HepG2 (cell line): ENCODE measurements around the gene LIF. TPM values are rescaled to one million over a fixed set of nuclear protein-coding genes. Genes with fewer than 3 reads are reported as not detected.

ENCODE experiments used
- ADNP ChIP-seq: sonication (generic); formaldehyde crosslinking; IDR thresholded peaks from 2 replicates; pipeline ENCODE4 v1.4.0; 2020; ENCODE audit warnings: missing genetic modification reagents
- ARHGAP35 ChIP-seq: sonication (generic); formaldehyde crosslinking; IDR thresholded peaks from 2 replicates; pipeline ENCODE4 v1.9.0; 2022; ENCODE audit warnings: mild to moderate bottlenecking, inconsistent platforms, moderate library complexity, missing genetic modification reagents, borderline replicate concordance
- ATF4 ChIP-seq, 2 experiments: fragments of 450-650 bp in 1 of 2; sonication (generic) in 1 of 2; formaldehyde crosslinking; IDR thresholded peaks; 2 replicates each; pipeline versions ENCODE4 v1.5.0 to v1.8.0; 2020 to 2022; ENCODE audit warnings: mild to moderate bottlenecking in 1 of 2, missing genetic modification reagents in 1 of 2
- ATF5 ChIP-seq: sonication (generic); formaldehyde crosslinking; IDR thresholded peaks from 2 replicates; pipeline ENCODE4 v1.4.0; 2020; ENCODE audit warnings: mild to moderate bottlenecking, low read depth, missing genetic modification reagents
- CSRNP1 ChIP-seq: sonication (generic); formaldehyde crosslinking; IDR thresholded peaks from 2 replicates; pipeline ENCODE4 v1.8.1; 2023; ENCODE audit warnings: mild to moderate bottlenecking, missing genetic modification reagents
- ETS1 ChIP-seq: sonication (generic); formaldehyde crosslinking; IDR thresholded peaks from 2 replicates; pipeline ENCODE4 v1.4.0; 2020; ENCODE audit warnings: missing genetic modification reagents
- GATAD2A ChIP-seq: IDR thresholded peaks from 2 replicates; pipeline ENCODE4 v1.6.1; 2016
- KDM5B ChIP-seq: sonication (generic); formaldehyde crosslinking; IDR thresholded peaks from 2 replicates; pipeline ENCODE4 v1.4.0; 2020; ENCODE audit warnings: missing genetic modification reagents, mild to moderate bottlenecking, borderline replicate concordance
- NFIC ChIP-seq: IDR thresholded peaks from 2 replicates; pipeline ENCODE4 v1.6.1; 2012; ENCODE audit warnings: mild to moderate bottlenecking, low read length, inconsistent platforms
- NONO ChIP-seq, 2 experiments: fragments of 450-650 bp in 1 of 2; sonication (generic) in 1 of 2; formaldehyde crosslinking in 1 of 2; IDR thresholded peaks in 1 of 2; conservative IDR thresholded peaks in 1 of 2; 2 replicates each; pipeline versions ENCODE4 v1.6.1 to v1.8.0; 2017 to 2022; ENCODE audit warnings: mild to moderate bottlenecking in 1 of 2, missing genetic modification reagents in 1 of 2, moderate library complexity in 1 of 2
- PHF5A ChIP-seq: IDR thresholded peaks from one replicate; pipeline ENCODE4 v1.6.1; 2018; ENCODE audit warnings: low read depth, missing genetic modification reagents; ENCODE audit not compliant: unreplicated experiment
- RBM39 ChIP-seq: fragments of 200-400 bp; formaldehyde crosslinking; IDR thresholded peaks from one replicate; pipeline ENCODE4 v1.6.1; 2018; ENCODE audit warnings: antibody characterized with exemption, mild to moderate bottlenecking, low read depth, low read length; ENCODE audit not compliant: poor library complexity, severe bottlenecking
- SMAD3 ChIP-seq: sonication (generic); formaldehyde crosslinking; IDR thresholded peaks from 2 replicates; pipeline ENCODE4 v1.4.0; 2020; ENCODE audit warnings: missing genetic modification reagents
- STAT5B ChIP-seq: sonication (generic); formaldehyde crosslinking; IDR thresholded peaks from 2 replicates; pipeline ENCODE4 v1.4.0; 2020; ENCODE audit warnings: missing genetic modification reagents
- ZKSCAN1 ChIP-seq: fragments of 150-350 bp; IDR thresholded peaks from 2 replicates; pipeline ENCODE4 v1.6.1; 2014; ENCODE audit warnings: low read length
- ZNF264 ChIP-seq: sonication (generic); formaldehyde crosslinking; IDR thresholded peaks from 2 replicates; pipeline ENCODE4 v1.4.0; 2020; ENCODE audit warnings: missing genetic modification reagents
- ZNF614 ChIP-seq: IDR thresholded peaks from 2 replicates; pipeline ENCODE4 v1.6.1; 2018; ENCODE audit warnings: missing biosample characterization, missing genetic modification reagents, inconsistent platforms, borderline replicate concordance
- ZZZ3 ChIP-seq: sonication (generic); formaldehyde crosslinking; IDR thresholded peaks from 2 replicates; pipeline ENCODE4 v1.4.0; 2020; ENCODE audit warnings: missing genetic modification reagents, mild to moderate bottlenecking, borderline replicate concordance
- polyA plus RNA-seq, 8 experiments: library from polyadenylated mRNA; depleted of rRNA in 3 of 8; stranded (reverse) in 7 of 8; unstranded in 1 of 8; fragments of >200 nt; fragmentation: Illumina TruSeq in 4 of 8; extraction: Trizol in 4 of 8; gene quantifications; 2 replicates each; pipeline versions ENCODE4 v1.2.1 to v1.2.3, GENCODE V29; 2011 to 2016; ENCODE audit warnings: low read depth in 4 of 8, missing spikeins in 1 of 8, mixed read lengths in 1 of 8; ENCODE audit not compliant: insufficient read depth in 1 of 8
- total RNA-seq, 5 experiments: library from RNA; depleted of rRNA; stranded (reverse); fragments of >200 nt; fragmentation: Illumina TruSeq; extraction: Trizol; gene quantifications; 2 replicates each; pipeline ENCODE4 v1.2.3, GENCODE V29; 2016; ENCODE audit warnings: low read depth in 1 of 5
- TF ChIP-seq, protein P1 (sequence below): sonication (generic); formaldehyde crosslinking; IDR thresholded peaks from 2 replicates; pipeline ENCODE4 v1.4.0; 2020; ENCODE audit warnings: missing genetic modification reagents, borderline replicate concordance

Gene LIF
- total and polyA plus RNA-seq, 2 of the 13 experiments (the other 11 are each of a cell fraction or from before 2014, with no cell fraction given): 3.6 to 8.5 TPM

DNA sequence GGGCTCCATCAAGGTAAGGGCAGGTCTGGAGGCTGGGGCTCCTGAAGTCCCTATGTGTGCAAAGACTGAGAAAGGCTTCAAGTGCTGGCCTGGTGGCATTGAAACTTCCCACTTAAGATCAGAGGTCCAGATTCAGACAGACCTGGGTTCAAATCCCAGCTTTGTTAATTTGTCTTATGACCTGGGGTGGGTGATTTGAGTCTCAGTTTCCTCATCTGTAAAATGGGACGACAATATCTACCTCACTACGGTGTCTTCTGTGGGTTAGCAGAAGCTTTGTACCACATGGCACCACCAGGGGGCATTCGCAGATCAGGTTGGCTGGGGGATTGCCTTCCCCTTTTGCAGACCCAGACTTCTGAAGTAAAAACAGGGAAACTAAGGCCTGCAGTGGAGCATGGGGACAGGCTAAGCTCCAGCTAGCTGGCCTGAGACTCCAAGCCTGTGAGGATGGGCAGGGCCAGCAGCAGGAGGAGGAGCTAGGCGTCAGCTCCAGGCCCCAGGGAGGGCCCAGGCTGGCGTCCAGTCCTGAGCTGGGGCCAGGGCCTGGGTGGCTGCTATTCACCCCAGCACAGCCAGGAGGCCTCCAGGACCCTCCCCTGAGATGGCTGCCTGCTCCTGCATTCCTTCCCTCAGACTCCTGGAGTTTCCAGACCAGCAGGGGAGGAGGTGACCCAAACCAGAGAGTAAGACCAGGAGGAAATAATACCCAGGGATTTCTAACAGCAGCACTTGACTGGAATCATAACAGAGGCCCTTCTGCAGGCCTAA is 41.3 kb upstream of the LIF start (continued):
- TF ChIP-seq NONO (IDR thresholded peaks at IDR 0.05) (no peak), NONO (CRISPR knock-in tag; conservative IDR thresholded peaks at IDR 0.05) (no peak), KDM5B (CRISPR knock-in tag) (0 out of 2 replicates have a peak, but pooled peaks have one; percentile 20), STAT5B (CRISPR knock-in tag) (no peak), ZKSCAN1 (no peak), ZNF264 (CRISPR knock-in tag) (no peak), ZNF614 (CRISPR knock-in tag) (0 out of 2 replicates have a peak, but pooled peaks have one; percentile 25), CSRNP1 (CRISPR knock-in tag) (no peak), ETS1 (CRISPR knock-in tag) (no peak), ZZZ3 (CRISPR knock-in tag) (no peak), ATF4 (CRISPR knock-in tag; IDR thresholded peaks at IDR 0.05) (no peak), GATAD2A (0 out of 2 replicates have a peak, but pooled peaks have one; percentile 22), PHF5A (CRISPR knock-in tag) (no peak), RBM39 (peak; percentile 32), ADNP (CRISPR knock-in tag) (peak; percentile 36; the same call in 1 of the 2 replicates), SMAD3 (CRISPR knock-in tag) (no peak), ATF5 (CRISPR knock-in tag) (no peak), ARHGAP35 (no peak; the same call in 1 of the 2 replicates), NFIC (no peak)
- TF ChIP-seq, protein P1, sequence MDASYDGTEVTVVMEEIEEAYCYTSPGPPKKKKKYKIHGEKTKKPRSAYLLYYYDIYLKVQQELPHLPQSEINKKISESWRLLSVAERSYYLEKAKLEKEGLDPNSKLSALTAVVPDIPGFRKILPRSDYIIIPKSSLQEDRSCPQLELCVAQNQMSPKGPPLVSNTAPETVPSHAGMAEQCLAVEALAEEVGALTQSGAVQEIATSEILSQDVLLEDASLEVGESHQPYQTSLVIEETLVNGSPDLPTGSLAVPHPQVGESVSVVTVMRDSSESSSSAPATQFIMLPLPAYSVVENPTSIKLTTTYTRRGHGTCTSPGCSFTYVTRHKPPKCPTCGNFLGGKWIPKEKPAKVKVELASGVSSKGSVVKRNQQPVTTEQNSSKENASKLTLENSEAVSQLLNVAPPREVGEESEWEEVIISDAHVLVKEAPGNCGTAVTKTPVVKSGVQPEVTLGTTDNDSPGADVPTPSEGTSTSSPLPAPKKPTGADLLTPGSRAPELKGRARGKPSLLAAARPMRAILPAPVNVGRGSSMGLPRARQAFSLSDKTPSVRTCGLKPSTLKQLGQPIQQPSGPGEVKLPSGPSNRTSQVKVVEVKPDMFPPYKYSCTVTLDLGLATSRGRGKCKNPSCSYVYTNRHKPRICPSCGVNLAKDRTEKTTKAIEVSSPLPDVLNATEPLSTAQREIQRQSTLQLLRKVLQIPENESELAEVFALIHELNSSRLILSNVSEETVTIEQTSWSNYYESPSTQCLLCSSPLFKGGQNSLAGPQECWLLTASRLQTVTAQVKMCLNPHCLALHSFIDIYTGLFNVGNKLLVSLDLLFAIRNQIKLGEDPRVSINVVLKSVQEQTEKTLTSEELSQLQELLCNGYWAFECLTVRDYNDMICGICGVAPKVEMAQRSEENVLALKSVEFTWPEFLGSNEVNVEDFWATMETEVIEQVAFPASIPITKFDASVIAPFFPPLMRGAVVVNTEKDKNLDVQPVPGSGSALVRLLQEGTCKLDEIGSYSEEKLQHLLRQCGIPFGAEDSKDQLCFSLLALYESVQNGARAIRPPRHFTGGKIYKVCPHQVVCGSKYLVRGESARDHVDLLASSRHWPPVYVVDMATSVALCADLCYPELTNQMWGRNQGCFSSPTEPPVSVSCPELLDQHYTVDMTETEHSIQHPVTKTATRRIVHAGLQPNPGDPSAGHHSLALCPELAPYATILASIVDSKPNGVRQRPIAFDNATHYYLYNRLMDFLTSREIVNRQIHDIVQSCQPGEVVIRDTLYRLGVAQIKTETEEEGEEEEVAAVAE (CRISPR knock-in tag): 0 out of 2 replicates have a peak, but pooled peaks have one; percentile 18
